Tibial nerve (tissue), 3 donors: Measurements from ENCODE around the gene C1orf216.

ENCODE experiments used
- POLR2A ChIP-seq, 2 donors: fragments of 450-650 bp; IDR thresholded peaks; one replicate each; pipeline ENCODE4 v1.6.1; 2017; ENCODE audit warnings: antibody characterized with exemption in 2 of 2, mild to moderate bottlenecking in 2 of 2, moderate library complexity in 2 of 2
- TF ChIP-seq, protein P1 (sequence below), 5 experiments: fragments of 200-600 bp in 3 of 5; fragments of 450-650 bp in 2 of 5; sonication (generic) in 3 of 5; IDR thresholded peaks; one replicate each; pipeline ENCODE4 v1.5.1; 2016 to 2019; ENCODE audit warnings: antibody characterized with exemption in 5 of 5, mild to moderate bottlenecking in 3 of 5, moderate library complexity in 2 of 5

DNA sequence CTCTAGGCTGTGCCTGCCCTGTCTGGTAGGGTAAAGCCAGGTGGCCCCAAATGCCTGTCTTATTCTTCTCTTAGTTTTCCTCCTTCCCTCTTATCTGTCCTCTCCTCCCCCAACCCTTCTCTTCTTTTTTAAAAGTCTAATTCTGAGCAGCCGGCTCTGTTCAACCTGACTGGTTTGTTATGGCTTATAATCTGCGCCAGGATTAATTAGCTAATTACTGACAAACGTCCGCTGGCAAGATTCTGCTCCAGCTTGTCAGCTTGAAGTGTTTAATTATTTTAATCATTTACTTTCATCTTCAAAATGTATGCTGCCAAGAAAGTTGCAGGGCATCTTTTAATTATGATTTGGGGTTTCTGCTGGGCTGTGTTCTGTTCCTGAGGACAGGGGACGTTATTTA lies 50.2 kb downstream of the C1orf216 start:
- TF ChIP-seq, protein P1, sequence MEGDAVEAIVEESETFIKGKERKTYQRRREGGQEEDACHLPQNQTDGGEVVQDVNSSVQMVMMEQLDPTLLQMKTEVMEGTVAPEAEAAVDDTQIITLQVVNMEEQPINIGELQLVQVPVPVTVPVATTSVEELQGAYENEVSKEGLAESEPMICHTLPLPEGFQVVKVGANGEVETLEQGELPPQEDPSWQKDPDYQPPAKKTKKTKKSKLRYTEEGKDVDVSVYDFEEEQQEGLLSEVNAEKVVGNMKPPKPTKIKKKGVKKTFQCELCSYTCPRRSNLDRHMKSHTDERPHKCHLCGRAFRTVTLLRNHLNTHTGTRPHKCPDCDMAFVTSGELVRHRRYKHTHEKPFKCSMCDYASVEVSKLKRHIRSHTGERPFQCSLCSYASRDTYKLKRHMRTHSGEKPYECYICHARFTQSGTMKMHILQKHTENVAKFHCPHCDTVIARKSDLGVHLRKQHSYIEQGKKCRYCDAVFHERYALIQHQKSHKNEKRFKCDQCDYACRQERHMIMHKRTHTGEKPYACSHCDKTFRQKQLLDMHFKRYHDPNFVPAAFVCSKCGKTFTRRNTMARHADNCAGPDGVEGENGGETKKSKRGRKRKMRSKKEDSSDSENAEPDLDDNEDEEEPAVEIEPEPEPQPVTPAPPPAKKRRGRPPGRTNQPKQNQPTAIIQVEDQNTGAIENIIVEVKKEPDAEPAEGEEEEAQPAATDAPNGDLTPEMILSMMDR (IDR thresholded peaks at IDR 0.05): no peak
- TF ChIP-seq POLR2A (IDR thresholded peaks at IDR 0.05): no peak
